ENCODE measurements around the gene ZNF626. TPM values are rescaled to one million over a fixed set of nuclear protein-coding genes. Genes with fewer than 3 reads are reported as not detected.
A peak's percentile ranks its signal among the peaks of the same experiment; 100 is the strongest.
"Not testable (repeated sequence)": the region's sequence is repeated elsewhere in the genome, so short reads cannot be mapped to it uniquely, and the experiment has no call there.

ZNF626 gene
- total RNA-seq, 6 donors from 2014 or later: 5.2 to 11.5 (median 8.6) TPM

DNA sequence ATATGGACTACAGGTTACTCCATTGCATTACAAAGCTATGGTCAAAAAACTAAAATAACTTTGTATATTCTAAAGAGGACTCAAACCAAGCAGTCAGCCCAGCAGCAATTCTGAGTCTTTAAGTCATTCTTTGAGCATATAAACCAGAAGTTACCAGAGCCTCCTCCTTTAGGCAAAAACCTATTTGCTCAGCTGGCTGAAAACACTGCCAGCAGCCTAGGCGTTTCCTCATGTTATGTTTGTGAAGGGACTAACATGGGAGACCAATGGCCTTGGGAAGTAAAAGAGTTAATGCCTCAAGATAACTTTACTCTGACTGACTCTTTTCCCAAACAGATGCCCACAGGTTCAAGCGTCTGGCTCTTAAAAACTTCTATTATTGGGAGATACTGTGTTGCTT is 45.3 kb downstream of the ZNF626 start:
- DNase-seq (no peak), ATAC-seq (ENCODE audit: low FRiP score in 2 of 2) (no peak)
- H3K27ac ChIP-seq: no peak overlapping the region
- no peaks in the 10 kb centered on the region for H3K36me3 ChIP-seq
- H3K4me3 ChIP-seq: no peak overlapping the region
- H3K4me1 ChIP-seq: no peaks in the 10 kb centered on the region
- TF ChIP-seq EP300 (IDR thresholded peaks at IDR 0.05): no peak
- peaks cover 7 to 58% (median 17%) of the 10 kb centered on the region in 4 donors for H3K9me3 ChIP-seq
- 77 to 82% methylated on average over 2 of the region's 2 CpGs for WGBS, 2 donors
- no peaks in the 10 kb centered on the region for H3K27me3 ChIP-seq

DNA sequence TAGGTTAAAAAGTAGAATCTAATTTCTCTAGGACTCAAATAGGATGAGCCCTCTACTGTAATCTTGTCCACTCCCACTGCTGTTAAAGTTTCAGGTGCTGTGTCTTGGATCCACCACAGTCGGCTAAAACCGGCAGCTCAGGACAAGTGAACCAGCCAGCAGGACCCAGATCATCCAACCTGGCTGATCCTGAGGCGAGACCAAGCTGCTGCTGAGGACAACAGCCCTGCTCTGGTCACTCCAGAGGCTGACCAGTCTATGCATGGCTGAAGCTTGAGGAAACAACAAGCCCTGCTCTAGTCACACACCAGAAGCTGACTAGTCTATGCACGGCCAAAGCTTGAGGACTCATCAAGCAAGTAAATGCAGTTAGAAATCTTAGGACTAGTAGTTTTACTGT is 46.4 kb downstream of the ZNF626 start:
- not testable (repeated sequence) for H3K27me3 ChIP-seq; ATAC-seq (ENCODE audit: low FRiP score in 2 of 2); H3K4me3 ChIP-seq; H3K36me3 ChIP-seq; H3K27ac ChIP-seq; H3K4me1 ChIP-seq; DNase-seq
- 86 to 100% methylated on average over 1 to 4 of the region's 4 CpGs for WGBS, 2 donors
- peaks cover 4 to 47% (median 11%) of the 10 kb centered on the region in 4 donors for H3K9me3 ChIP-seq

DNA sequence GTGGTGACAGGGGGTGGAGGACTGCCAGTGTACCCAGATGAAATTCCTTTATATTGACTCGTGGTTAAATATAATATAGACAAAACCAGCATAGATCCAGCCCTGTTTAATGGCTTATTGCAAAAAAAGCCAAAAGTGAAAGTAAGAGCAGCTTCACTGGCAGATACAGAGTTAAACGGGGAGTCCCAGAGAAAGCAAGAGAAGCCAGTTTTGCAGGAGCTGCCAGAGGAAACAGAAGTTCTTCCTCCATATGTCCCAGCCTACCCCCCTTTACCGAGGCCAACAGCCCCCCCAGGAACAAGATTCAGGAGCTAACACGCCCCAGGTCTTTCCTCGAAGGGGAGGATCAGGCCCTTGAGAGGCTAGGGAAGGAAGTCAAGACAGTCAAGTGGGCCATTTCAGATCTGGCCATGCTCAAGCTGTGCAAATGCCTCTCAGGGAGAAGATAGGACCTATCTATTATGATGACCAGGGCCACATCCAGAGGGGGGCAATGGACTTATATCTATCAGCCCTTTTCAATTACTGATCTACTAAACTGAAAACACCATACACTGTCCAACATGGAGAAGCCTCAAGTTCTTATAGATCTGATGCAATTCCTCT is 48.6 kb downstream of the ZNF626 start:
- Histone ChIP-seq H3K27ac (no peak overlapping the region), H3K9me3 (peaks cover 0 to 44% (median 12%) of the 10 kb centered on the region in 4 donors), H3K27me3 (no peaks in the 10 kb centered on the region), H3K36me3 (no peaks in the 10 kb centered on the region), H3K4me3 (peak overlapping the region in 3 of 4 donors; percentile 2 to 28 (median 27)), H3K4me1 (no peaks in the 10 kb centered on the region)
- DNase-seq (no peak), ATAC-seq (ENCODE audit: low FRiP score in 2 of 2) (no peak)
- no peak for TF ChIP-seq POLR2A (IDR thresholded peaks at IDR 0.05)
- no peak for TF ChIP-seq EP300 (IDR thresholded peaks at IDR 0.05)
- no peak for TF ChIP-seq POLR2AphosphoS5 (IDR thresholded peaks at IDR 0.05)
- TF ChIP-seq, protein P1, sequence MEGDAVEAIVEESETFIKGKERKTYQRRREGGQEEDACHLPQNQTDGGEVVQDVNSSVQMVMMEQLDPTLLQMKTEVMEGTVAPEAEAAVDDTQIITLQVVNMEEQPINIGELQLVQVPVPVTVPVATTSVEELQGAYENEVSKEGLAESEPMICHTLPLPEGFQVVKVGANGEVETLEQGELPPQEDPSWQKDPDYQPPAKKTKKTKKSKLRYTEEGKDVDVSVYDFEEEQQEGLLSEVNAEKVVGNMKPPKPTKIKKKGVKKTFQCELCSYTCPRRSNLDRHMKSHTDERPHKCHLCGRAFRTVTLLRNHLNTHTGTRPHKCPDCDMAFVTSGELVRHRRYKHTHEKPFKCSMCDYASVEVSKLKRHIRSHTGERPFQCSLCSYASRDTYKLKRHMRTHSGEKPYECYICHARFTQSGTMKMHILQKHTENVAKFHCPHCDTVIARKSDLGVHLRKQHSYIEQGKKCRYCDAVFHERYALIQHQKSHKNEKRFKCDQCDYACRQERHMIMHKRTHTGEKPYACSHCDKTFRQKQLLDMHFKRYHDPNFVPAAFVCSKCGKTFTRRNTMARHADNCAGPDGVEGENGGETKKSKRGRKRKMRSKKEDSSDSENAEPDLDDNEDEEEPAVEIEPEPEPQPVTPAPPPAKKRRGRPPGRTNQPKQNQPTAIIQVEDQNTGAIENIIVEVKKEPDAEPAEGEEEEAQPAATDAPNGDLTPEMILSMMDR (IDR thresholded peaks at IDR 0.05): no peak
- WGBS, 2 donors: 13 to 47% methylated on average over 3 to 5 of the region's 5 CpGs

DNA sequence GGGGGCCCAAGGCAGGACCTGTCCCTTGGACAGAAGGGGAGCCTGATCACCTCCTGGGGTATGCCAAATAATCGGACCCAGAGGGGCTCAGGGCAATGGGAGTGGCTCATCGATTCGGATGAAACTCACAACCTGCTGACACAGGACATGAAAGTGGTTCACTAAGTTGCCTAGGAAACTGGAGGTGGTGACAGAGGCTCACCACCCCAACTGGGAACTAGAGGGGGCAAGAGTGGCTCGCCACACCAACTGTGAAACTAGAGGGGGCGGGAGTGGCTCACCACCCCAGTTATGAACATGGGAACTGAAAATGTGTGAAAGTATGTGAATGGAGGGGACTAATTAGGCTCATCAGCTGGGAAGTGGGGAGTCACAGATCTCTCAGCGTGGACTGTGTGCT is 49.5 kb downstream of the ZNF626 start:
- H3K36me3 ChIP-seq: no peaks in the 10 kb centered on the region
- peak overlapping the region in 1 of 4 donors; percentile 28 for H3K4me3 ChIP-seq
- no peaks in the 10 kb centered on the region for H3K4me1 ChIP-seq
- DNase-seq: no peak
- no peak overlapping the region for H3K27ac ChIP-seq
- H3K27me3 ChIP-seq: no peaks in the 10 kb centered on the region
- ATAC-seq (ENCODE audit: low FRiP score in 2 of 2): peak in 1 of 2 donors; percentile 30
- WGBS, 2 donors: 89 to 90% methylated on average over 4 to 6 of the region's 6 CpGs
- TF ChIP-seq POLR2A (IDR thresholded peaks at IDR 0.05) (no peak), POLR2AphosphoS5 (IDR thresholded peaks at IDR 0.05) (no peak), EP300 (IDR thresholded peaks at IDR 0.05) (no peak)
- TF ChIP-seq, protein P1 (IDR thresholded peaks at IDR 0.05): no peak
- H3K9me3 ChIP-seq: peaks cover 0 to 41% (median 12%) of the 10 kb centered on the region in 4 donors

DNA sequence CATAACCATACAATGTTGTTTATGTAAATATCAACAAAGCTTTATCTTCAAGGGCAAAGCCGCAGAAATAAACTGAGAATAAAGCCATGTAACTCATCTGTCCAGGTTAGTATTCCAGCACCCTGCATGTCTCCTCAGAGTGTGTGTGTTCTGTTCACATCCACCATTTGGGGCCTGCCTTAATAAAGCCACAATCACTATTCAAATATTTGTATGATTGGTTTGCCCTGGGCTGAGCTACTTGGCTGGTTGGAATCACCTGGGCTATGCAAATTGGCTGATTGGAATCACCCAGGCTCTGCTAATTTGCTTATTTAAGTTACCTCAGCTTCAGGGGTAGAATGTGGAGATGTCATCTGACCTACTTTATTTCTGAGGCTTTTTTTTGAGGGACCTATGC is 53.4 kb downstream of the ZNF626 start:
- TF ChIP-seq, protein P1 (IDR thresholded peaks at IDR 0.05): no peak
- TF ChIP-seq POLR2A (IDR thresholded peaks at IDR 0.05) (no peak), EP300 (IDR thresholded peaks at IDR 0.05) (no peak), POLR2AphosphoS5 (IDR thresholded peaks at IDR 0.05) (no peak)
- no peak overlapping the region for H3K27ac ChIP-seq
- no peaks in the 10 kb centered on the region for H3K27me3 ChIP-seq
- DNase-seq (no peak), ATAC-seq (ENCODE audit: low FRiP score in 2 of 2) (no peak)
- no peaks in the 10 kb centered on the region for H3K4me1 ChIP-seq
- H3K9me3 ChIP-seq: peaks cover 0 to 34% (median 11%) of the 10 kb centered on the region in 4 donors
- no peaks in the 10 kb centered on the region for H3K36me3 ChIP-seq
- 87 to 90% methylated on average over 1 of the region's 1 CpG for WGBS, 2 donors
- no peak overlapping the region for H3K4me3 ChIP-seq

Other genes starting within 250 kb of the ZNF626 start
- 10 to 100 TPM in 5 of 6 donors, 1 to 10 TPM in 1; 7.2 to 33.5 (median 12.7) TPM for gene ZNF737, start 95.8 kb downstream of the ZNF626 start, total RNA-seq
- gene ZNF66, start 114.7 kb upstream of the ZNF626 start, total RNA-seq: 10 to 100 TPM in 2 of 6 donors, 1 to 10 TPM in 4; 3.8 to 35.6 (median 7.8) TPM